Testis (tissue), 2 donors: ENCODE measurements around the gene TPRG1.

Experiments used
- CTCF ChIP-seq, 3 experiments: fragments of 450-650 bp in 2 of 3; fragments of 200-600 bp in 1 of 3; sonication (generic) in 1 of 3; IDR thresholded peaks; one replicate each; pipeline ENCODE4 v1.5.1; 2016 to 2019; ENCODE audit warnings: antibody characterized with exemption in 3 of 3, mild to moderate bottlenecking in 2 of 3, moderate library complexity in 1 of 3
- POLR2A ChIP-seq: fragments of 450-650 bp; IDR thresholded peaks from one replicate; pipeline ENCODE4 v1.6.1; 2017; ENCODE audit warnings: antibody characterized with exemption, mild to moderate bottlenecking, moderate library complexity

GRCh38 chr3:189229196-189229828 is 57.5 kb downstream of the TPRG1 start:
- TF ChIP-seq CTCF (IDR thresholded peaks at IDR 0.05) = no peak
- TF ChIP-seq POLR2A = no peak
